HEK293 (cell line): ENCODE results near the gene USP21.

ENCODE experiments used
- CTCF ChIA-PET: fragments of 350-600 bp; formaldehyde crosslinking; extraction: SDS; loops from one replicate; lab custom pipeline; 2021; ENCODE audit warnings: antibody characterized with exemption; lab: Yijun Ruan, JAX
- POLR2A ChIA-PET: fragments of 300-600 bp; formaldehyde crosslinking; extraction: SDS; loops from one replicate; lab custom pipeline; 2020; ENCODE audit warnings: antibody characterized with exemption, inconsistent platforms; lab: Yijun Ruan, JAX
- H3K27ac ChIP-seq: fragments of 200-500 bp; sonication (Bioruptor generic); 2 replicates; pipeline ENCODE4 v1.5.1; 2014; ENCODE audit warnings: low read depth, low read length, control low read depth, inconsistent platforms; ENCODE audit errors: extremely low read depth
- H3K36me3 ChIP-seq, 2 experiments: fragments of 200-500 bp in 1 of 2; sonication (Bioruptor generic) in 1 of 2; 1 replicate in 1 of 2; 2 replicates in 1 of 2; pipeline ENCODE4 v1.5.1; 2014 to 2017; ENCODE audit warnings: inconsistent platforms in 2 of 2, low read length in 2 of 2; ENCODE audit not compliant: control insufficient read depth in 2 of 2, insufficient read depth in 1 of 2
- H3K4me1 ChIP-seq: fragments of 200-500 bp; sonication (Bioruptor generic); 2 replicates; pipeline ENCODE4 v1.5.1; 2014; ENCODE audit warnings: mild to moderate bottlenecking, low read length, inconsistent platforms; ENCODE audit not compliant: control insufficient read depth, insufficient read depth
- H3K4me3 ChIP-seq: 2 replicates; pipeline ENCODE4 v1.5.1; 2011; ENCODE audit warnings: low read depth, mild to moderate bottlenecking, control low read depth, low read length, moderate library complexity
- H3K9me3 ChIP-seq: fragments of 200-500 bp; sonication (Bioruptor generic); 2 replicates; pipeline ENCODE4 v1.5.1; 2014; ENCODE audit warnings: low read depth, low read length, inconsistent platforms; ENCODE audit not compliant: control insufficient read depth, insufficient read depth
- BCL11B ChIP-seq: fragments of 450-650 bp; formaldehyde crosslinking; IDR thresholded peaks from 2 replicates; pipeline ENCODE4 v1.5.1; 2016; ENCODE audit warnings: low read depth, missing biosample characterization, missing genetic modification characterization
- KLF8 ChIP-seq: fragments of 450-650 bp; formaldehyde crosslinking; IDR thresholded peaks from 2 replicates; pipeline ENCODE4 v1.5.1; 2016; ENCODE audit warnings: missing biosample characterization, missing genetic modification characterization
- OVOL3 ChIP-seq: fragments of 450-650 bp; formaldehyde crosslinking; IDR thresholded peaks from 2 replicates; pipeline ENCODE4 v1.5.1; 2016; ENCODE audit warnings: missing biosample characterization, missing genetic modification characterization
- PATZ1 ChIP-seq: fragments of 450-650 bp; formaldehyde crosslinking; IDR thresholded peaks from 2 replicates; pipeline ENCODE4 v1.5.1; 2016; ENCODE audit warnings: missing biosample characterization, missing genetic modification characterization
- RBAK ChIP-seq: fragments of 450-650 bp; formaldehyde crosslinking; IDR thresholded peaks from 2 replicates; pipeline ENCODE4 v1.5.1; 2016; ENCODE audit warnings: missing biosample characterization, missing genetic modification characterization
- TSHZ1 ChIP-seq: fragments of 450-650 bp; formaldehyde crosslinking; IDR thresholded peaks from 2 replicates; pipeline ENCODE4 v1.5.1; 2016; ENCODE audit warnings: missing biosample characterization, missing genetic modification characterization, borderline replicate concordance
- ZBTB7A ChIP-seq: fragments of 450-650 bp; formaldehyde crosslinking; IDR thresholded peaks from 2 replicates; pipeline ENCODE4 v1.5.1; 2016; ENCODE audit warnings: low read depth, missing biosample characterization, missing genetic modification characterization
- ZEB2 ChIP-seq: fragments of 450-650 bp; formaldehyde crosslinking; IDR thresholded peaks from 2 replicates; pipeline ENCODE4 v1.5.1; 2016; ENCODE audit warnings: missing biosample characterization, missing genetic modification characterization
- ZNF138 ChIP-seq: fragments of 450-650 bp; formaldehyde crosslinking; IDR thresholded peaks from 2 replicates; pipeline ENCODE4 v1.5.1; 2016; ENCODE audit warnings: missing biosample characterization, missing genetic modification characterization, borderline replicate concordance
- ZNF223 ChIP-seq: fragments of 450-650 bp; formaldehyde crosslinking; IDR thresholded peaks from 2 replicates; pipeline ENCODE4 v1.5.1; 2016; ENCODE audit warnings: missing biosample characterization, missing genetic modification characterization
- ZNF280C ChIP-seq: fragments of 450-650 bp; formaldehyde crosslinking; IDR thresholded peaks from 2 replicates; pipeline ENCODE4 v1.5.1; 2016; ENCODE audit warnings: missing biosample characterization, missing genetic modification characterization
- ZNF518A ChIP-seq: fragments of 450-650 bp; formaldehyde crosslinking; conservative IDR thresholded peaks from 2 replicates; pipeline ENCODE4 v1.5.1; 2016; ENCODE audit warnings: low read depth, missing biosample characterization, missing genetic modification characterization
- ZNF792 ChIP-seq: fragments of 450-650 bp; formaldehyde crosslinking; IDR thresholded peaks from 2 replicates; pipeline ENCODE4 v1.5.1; 2016; ENCODE audit warnings: missing biosample characterization, missing genetic modification characterization
- ZNF830 ChIP-seq: fragments of 450-650 bp; IDR thresholded peaks from 2 replicates; pipeline ENCODE4 v1.5.0; 2018; ENCODE audit warnings: missing biosample characterization, missing genetic modification characterization, low read depth, mild to moderate bottlenecking, moderate library complexity

The USP21 gene

GRCh38 chr1:161171696-161172095 is 12.4 kb downstream of the USP21 start:
- no peak for TF ChIP-seq ZNF518A (tag by site-specific recombination)
- no peak for TF ChIP-seq ZEB2 (tag by site-specific recombination)
- no peak for TF ChIP-seq ZNF223 (tag by site-specific recombination)
- no peak for TF ChIP-seq BCL11B
- no peak for TF ChIP-seq ZNF830
- no peak for TF ChIP-seq RBAK
- TF ChIP-seq, all 188 proteins: peak for 0
- ChIA-PET CTCF (interaction anchor here (0.6 to 1.0 kb wide), 5 partner anchors 9 to 142 kb away, joined by 3 to 4 read pairs (median 3); no protein-coding TSS in a partner anchor), POLR2A (interaction anchor here (1.0 kb wide), 1 partner anchor 10 kb away, joined by 3 read pairs; no protein-coding TSS in a partner anchor)
- Histone ChIP-seq H3K9me3 (no peaks in the 10 kb centered on the region), H3K4me3 (no peak overlapping the region), H3K4me1 (no peaks in the 10 kb centered on the region), H3K27ac (no peak overlapping the region), H3K36me3 (peaks cover 16 to 82% of the 10 kb centered on the region in 2 experiments; a peak in 2 of 3 replicates)

- ChIA-PET POLR2A (interaction anchor here (2.1 kb wide), 1 partner anchor 10 kb away, joined by 5 read pairs; no protein-coding TSS in a partner anchor), CTCF (interaction anchor here (0.6 to 1.1 kb wide), 3 partner anchors 20 to 141 kb away, joined by 3 to 4 read pairs (median 3); no protein-coding TSS in a partner anchor)
- Histone ChIP-seq H3K27ac (no peak overlapping the region), H3K36me3 (peaks cover 16 to 82% of the 10 kb centered on the region in 2 experiments; a peak in 2 of 3 replicates), H3K4me3 (no peak overlapping the region), H3K9me3 (no peaks in the 10 kb centered on the region), H3K4me1 (no peaks in the 10 kb centered on the region)
- TF ChIP-seq PATZ1 (tag by site-specific recombination), result no peak
- no peak for TF ChIP-seq TSHZ1 (tag by site-specific recombination)
- TF ChIP-seq ZNF280C (tag by site-specific recombination), result no peak
- TF ChIP-seq KLF8 (tag by site-specific recombination), result no peak
- no peak for TF ChIP-seq ZBTB7A (tag by site-specific recombination)
- TF ChIP-seq ZNF138 (tag by site-specific recombination), result no peak
- no peak for TF ChIP-seq ZNF518A (tag by site-specific recombination)
- no peak for TF ChIP-seq OVOL3 (tag by site-specific recombination)
- no peak for TF ChIP-seq ZNF792 (tag by site-specific recombination)
Measured at GRCh38 chr1:161172349-161172748, 13.0 kb downstream of the USP21 start.
